SU-DHL-6 (cell line): ENCODE results near the gene S100G.

Source experiments
- CTCF ChIP-seq: fragments of 200-600 bp; sonication (generic); IDR thresholded peaks from one replicate; pipeline ENCODE4 v1.5.1; 2017; ENCODE audit warnings: antibody characterized with exemption, mild to moderate bottlenecking, low read length, moderate library complexity; ENCODE audit not compliant: insufficient read depth, poor library complexity, severe bottlenecking
- EZH2phosphoT487 ChIP-seq: fragments of 200-600 bp; sonication (generic), shearing (Covaris generic); conservative IDR thresholded peaks from 2 replicates; pipeline ENCODE4 v1.6.1; 2018; ENCODE audit warnings: mild to moderate bottlenecking, antibody characterized with exemption, low read length, moderate library complexity, mixed read lengths

- no peak for TF ChIP-seq CTCF
- TF ChIP-seq EZH2phosphoT487 = no peak
These were observed 53.0 kb downstream of the S100G start for GRCh38 chrX:16702700-16703599.
